OCI-LY1 (cell line): ENCODE results near the gene ASCC1.

Experiments
- H2AFZ ChIP-seq: fragments of 200-600 bp; sonication (generic), shearing (Covaris generic); 2 replicates; pipeline ENCODE4 v1.6.0; 2014; ENCODE audit warnings: antibody characterized with exemption, mild to moderate bottlenecking, low read length
- H3F3A ChIP-seq: fragments of 200-600 bp; sonication (generic), shearing (Covaris generic); 2 replicates; pipeline ENCODE4 v1.6.0; 2014; ENCODE audit warnings: mild to moderate bottlenecking, antibody characterized with exemption, low read length, moderate library complexity; ENCODE audit not compliant: insufficient read depth
- H3K27ac ChIP-seq: fragments of 200-600 bp; sonication (generic); 2 replicates; pipeline ENCODE4 v1.5.1; 2014; ENCODE audit warnings: low read length, mixed run types, mild to moderate bottlenecking, low read depth; ENCODE audit not compliant: poor library complexity, severe bottlenecking
- H3K27me3 ChIP-seq: fragments of 200-600 bp; sonication (generic); 2 replicates; pipeline ENCODE4 v1.6.0; 2014; ENCODE audit warnings: antibody characterized with exemption, mild to moderate bottlenecking, low read length, moderate library complexity; ENCODE audit not compliant: insufficient read depth
- H3K36me3 ChIP-seq: fragments of 200-600 bp; sonication (generic); 2 replicates; pipeline ENCODE4 v1.6.1; 2014; ENCODE audit warnings: mild to moderate bottlenecking, antibody characterized with exemption, low read length, moderate library complexity, mixed read lengths; ENCODE audit not compliant: insufficient read depth
- H3K4me1 ChIP-seq: fragments of 200-600 bp; sonication (generic); 2 replicates; pipeline ENCODE4 v1.5.1; 2014; ENCODE audit warnings: mild to moderate bottlenecking, low read length, moderate library complexity; ENCODE audit not compliant: insufficient read depth, severe bottlenecking
- H3K4me2 ChIP-seq: fragments of 200-600 bp; sonication (generic), shearing (Covaris generic); 2 replicates; pipeline ENCODE4 v1.6.1; 2014; ENCODE audit warnings: low read length
- H3K4me3 ChIP-seq: fragments of 200-600 bp; sonication (generic); 2 replicates; pipeline ENCODE4 v1.5.1; 2014; ENCODE audit warnings: low read length, low read depth, mild to moderate bottlenecking, mixed read lengths; ENCODE audit not compliant: poor library complexity, severe bottlenecking
- H3K79me2 ChIP-seq: fragments of 200-600 bp; shearing (Covaris generic); 2 replicates; pipeline ENCODE4 v1.6.1; 2016; ENCODE audit warnings: mixed run types, low read length, mixed read lengths; ENCODE audit not compliant: insufficient read depth
- H3K9ac ChIP-seq: fragments of 200-600 bp; sonication (generic), shearing (Covaris generic); 2 replicates; pipeline ENCODE4 v1.6.1; 2014; ENCODE audit warnings: mild to moderate bottlenecking, low read length, mixed read lengths
- H3K9me2 ChIP-seq: fragments of 200-600 bp; sonication (generic), shearing (Covaris generic); 2 replicates; pipeline ENCODE4 v1.6.1; 2014; ENCODE audit warnings: low read depth, mild to moderate bottlenecking, low read length, mixed read lengths
- H3K9me3 ChIP-seq: fragments of 200-600 bp; shearing (Covaris generic); 2 replicates; pipeline ENCODE4 v1.6.1; 2014; ENCODE audit warnings: low read length, mixed read lengths
- H4K20me1 ChIP-seq: fragments of 200-600 bp; sonication (generic), shearing (Covaris generic); 2 replicates; pipeline ENCODE4 v1.6.0; 2016; ENCODE audit warnings: mild to moderate bottlenecking, low read length; ENCODE audit not compliant: insufficient read depth
- CTCF ChIP-seq: fragments of 200-600 bp; sonication (generic), shearing (Covaris generic); IDR thresholded peaks from 2 replicates; pipeline ENCODE4 v1.5.1; 2017; ENCODE audit warnings: mild to moderate bottlenecking, antibody characterized with exemption, low read length, moderate library complexity, mixed read lengths
- EZH2 ChIP-seq: fragments of 200-600 bp; sonication (generic), shearing (Covaris generic); IDR thresholded peaks from 2 replicates; pipeline ENCODE4 v1.8.0; 2017; ENCODE audit warnings: borderline replicate concordance, mixed run types, mild to moderate bottlenecking, antibody characterized with exemption, low read length, moderate library complexity, mixed read lengths

Gene ASCC1

GRCh38 chr10:72099600-72099921, 116.5 kb downstream of the ASCC1 start:
- Histone ChIP-seq H3K4me3 (no peak overlapping the region), H3K4me1 (no peaks in the 10 kb centered on the region), H3F3A (no peaks in the 10 kb centered on the region), H3K9me3 (no peaks in the 10 kb centered on the region), H3K27ac (no peak overlapping the region), H4K20me1 (no peaks in the 10 kb centered on the region), H3K9ac (no peak overlapping the region), H3K36me3 (peaks cover 23% of the 10 kb centered on the region), H2AFZ (no peak overlapping the region), H3K4me2 (no peak overlapping the region), H3K9me2 (no peaks in the 10 kb centered on the region), H3K27me3 (no peaks in the 10 kb centered on the region), H3K79me2 (no peaks in the 10 kb centered on the region)
- TF ChIP-seq CTCF (no peak), EZH2 (no peak)

GRCh38 chr10:72098836-72099599, 117.1 kb downstream of the ASCC1 start:
- Histone ChIP-seq H3K4me1 (no peaks in the 10 kb centered on the region), H3K4me2 (no peak overlapping the region), H3K27ac (no peak overlapping the region), H3K9me3 (no peaks in the 10 kb centered on the region), H4K20me1 (no peaks in the 10 kb centered on the region), H3K4me3 (no peak overlapping the region), H3K79me2 (no peaks in the 10 kb centered on the region), H3K9ac (no peak overlapping the region), H3K27me3 (no peaks in the 10 kb centered on the region), H3F3A (no peaks in the 10 kb centered on the region), H2AFZ (no peak overlapping the region), H3K9me2 (no peaks in the 10 kb centered on the region), H3K36me3 (peaks cover 23% of the 10 kb centered on the region)
- TF ChIP-seq CTCF (no peak), EZH2 (no peak)

- no peak for TF ChIP-seq EZH2
- TF ChIP-seq CTCF = no peak
- Histone ChIP-seq H3K4me1 (no peaks in the 10 kb centered on the region), H3K4me2 (no peak overlapping the region), H3K4me3 (no peak overlapping the region), H3K36me3 (peaks cover 23% of the 10 kb centered on the region), H3K9ac (no peak overlapping the region), H3K27ac (no peak overlapping the region), H3K79me2 (no peaks in the 10 kb centered on the region), H4K20me1 (no peaks in the 10 kb centered on the region), H3K27me3 (no peaks in the 10 kb centered on the region), H2AFZ (no peak overlapping the region), H3F3A (no peaks in the 10 kb centered on the region), H3K9me3 (no peaks in the 10 kb centered on the region), H3K9me2 (no peaks in the 10 kb centered on the region)
These were observed 117.7 kb downstream of the ASCC1 start for GRCh38 chr10:72098301-72098835.
